K562 treated with DMSO at 1 percent for 24 hours (cell line): Measurements from ENCODE around the gene GRIN2C. TPM values are rescaled to one million over a fixed set of nuclear protein-coding genes. Genes with fewer than 3 reads are reported as not detected.

ENCODE experiments used
- total RNA-seq: library from RNA; unstranded; fragments of 300-600 nt; gene quantifications from 2 replicates; pipeline ENCODE4 v1.2.3, GENCODE V29; 2022; ENCODE audit warnings: low read depth; ENCODE audit not compliant: insufficient read depth

GRIN2C gene
- 0.37 and 1.00 TPM in 2 replicates for total RNA-seq

DNA sequence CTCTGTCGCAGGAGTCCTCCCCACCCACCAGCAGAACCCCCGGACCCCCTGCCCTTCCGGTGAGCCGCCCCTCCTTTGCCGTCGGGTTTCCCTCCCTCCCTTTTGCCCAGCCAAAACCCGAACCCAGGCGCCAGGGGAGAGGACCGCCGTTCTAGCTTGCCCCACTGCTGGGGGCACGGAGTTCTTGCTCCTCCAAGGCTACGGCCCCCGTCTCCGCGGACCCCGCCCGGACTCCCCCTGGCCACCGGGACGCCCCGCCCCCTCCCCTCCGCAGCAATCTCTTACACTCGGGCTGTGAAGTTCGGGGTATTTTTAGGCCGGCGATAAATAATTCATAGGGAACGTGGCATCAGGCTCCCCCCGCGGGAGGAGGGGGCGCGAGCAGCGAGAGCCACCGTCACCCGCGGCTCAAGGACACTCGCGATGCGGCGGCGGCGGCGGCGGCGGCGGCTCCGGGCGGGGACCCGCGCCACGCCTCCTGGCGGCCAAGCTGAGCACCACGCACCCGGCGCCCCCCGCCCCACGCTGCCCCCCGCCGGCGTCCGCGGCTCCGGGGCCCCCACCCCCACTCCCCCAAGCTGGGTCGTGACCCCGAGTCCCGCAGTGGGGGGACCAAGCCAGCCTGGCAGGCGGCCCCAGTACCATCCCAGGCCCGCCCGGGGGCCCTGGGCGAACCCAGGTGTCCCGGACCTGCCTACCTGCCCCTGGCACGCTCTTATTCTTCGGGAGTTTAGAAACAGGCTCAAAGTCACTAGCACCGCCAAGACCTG lies at the start of gene GRIN2C:
Gene GRIN2C, minus strand, starts transcription at position 427 of the 770 bp plus-strand sequence. CDS start 4,793 bp downstream, outside the sequence.

GRCh38 chr17:74892974-74893911 lies 33.6 kb upstream of the GRIN2C start, which contains the start of gene FADS6:
TSS of gene FADS6 (minus strand) at chr17:74893633. CDS start at chr17:74893595, 38 bp downstream.

DNA sequence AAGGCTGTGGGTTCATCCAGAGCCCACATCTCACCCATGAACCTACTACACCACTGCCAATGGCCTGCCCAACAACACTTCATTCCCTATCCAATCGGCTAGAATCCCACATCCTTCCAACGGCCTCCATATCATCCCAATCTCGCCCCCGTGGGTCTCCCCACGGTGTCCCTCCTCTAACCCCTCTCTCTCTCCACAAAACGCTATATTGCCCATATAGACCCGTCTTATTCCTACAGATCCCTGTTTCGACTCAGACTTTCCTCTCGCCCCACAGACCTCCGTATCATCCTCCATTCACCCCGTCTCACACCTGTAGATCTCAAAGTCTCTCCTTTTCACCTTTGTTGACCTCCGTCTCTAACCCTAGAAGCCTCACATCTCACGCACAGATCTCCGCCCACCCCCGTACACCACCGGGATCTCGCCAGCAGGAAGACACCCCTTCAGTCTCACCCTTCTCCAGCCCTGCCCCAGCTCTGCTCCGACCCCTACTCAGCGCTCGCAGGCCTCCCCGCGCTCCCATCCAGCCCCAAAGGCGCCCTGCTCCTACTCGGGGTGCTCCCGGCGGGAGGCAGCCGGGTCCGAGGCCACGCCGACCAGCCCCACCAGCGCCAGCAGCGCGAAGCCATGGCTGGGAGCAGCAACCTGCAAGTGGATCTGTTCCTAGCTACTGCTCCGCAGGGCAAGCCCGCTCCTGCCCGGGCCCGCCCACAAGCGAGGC lies 12.8 kb upstream of the GRIN2C start, which contains the start of gene FDXR:
Gene FDXR, minus strand, starts transcription at position 682 of the 724 bp plus-strand sequence. Its CDS starts 50 bp downstream, at position 632.

Other genes with a start within 250 kb of the GRIN2C start
- gene CD300E, start 236.1 kb downstream of the GRIN2C start, total RNA-seq = not detected in 2 replicates
- not detected in 2 replicates for gene CD300LF, start 147.0 kb downstream of the GRIN2C start, total RNA-seq
- gene RAB37, start 122.6 kb downstream of the GRIN2C start, total RNA-seq = not detected in 2 replicates
- 78.6 and 82.7 TPM in 2 replicates for gene NHERF1, start 111.3 kb downstream of the GRIN2C start, total RNA-seq
- 27.3 and 36.5 TPM in 2 replicates for gene NAT9, start 83.5 kb downstream of the GRIN2C start, total RNA-seq
- gene FDXR, start 13.1 kb upstream of the GRIN2C start, total RNA-seq = 93.4 and 101 TPM in 2 replicates
- gene FADS6, start 33.7 kb upstream of the GRIN2C start, total RNA-seq = 0.13 and 0.63 TPM in 2 replicates
- gene USH1G, start 63.4 kb upstream of the GRIN2C start, total RNA-seq = 1.6 and 2.0 TPM in 2 replicates
- gene OTOP2, start 64.4 kb upstream of the GRIN2C start, total RNA-seq = 0.58 TPM in 1 of 2 replicates, not detected in the other
- gene OTOP3, start 76.0 kb upstream of the GRIN2C start, total RNA-seq = not detected in 2 replicates
- 3.9 and 4.7 TPM in 2 replicates for gene HID1, start 112.9 kb upstream of the GRIN2C start, total RNA-seq
- gene CDR2L, start 127.7 kb upstream of the GRIN2C start, total RNA-seq = 17.4 and 19.2 TPM in 2 replicates
- 55.0 and 55.8 TPM in 2 replicates for gene MRPL58, start 152.8 kb upstream of the GRIN2C start, total RNA-seq
- gene ATP5PD, start 187.1 kb upstream of the GRIN2C start, total RNA-seq = 387 and 416 TPM in 2 replicates
- 32.1 and 32.5 TPM in 2 replicates for gene KCTD2, start 187.3 kb upstream of the GRIN2C start, total RNA-seq
- gene SLC16A5, start 228.1 kb upstream of the GRIN2C start, total RNA-seq = 6.4 and 8.4 TPM in 2 replicates